Neutrophil (primary cell): ENCODE measurements around the gene ATOSB.

Experiments used
- H3K27ac ChIP-seq: fragments of 200-600 bp; sonication (generic); 2 replicates; pipeline ENCODE4 v1.5.1; 2016; ENCODE audit warnings: mild to moderate bottlenecking, moderate library complexity
- H3K27me3 ChIP-seq: fragments of 200-600 bp; sonication (generic); 2 replicates; pipeline ENCODE4 v1.6.0; 2016; ENCODE audit warnings: mild to moderate bottlenecking
- H3K36me3 ChIP-seq: fragments of 200-600 bp; sonication (generic); 2 replicates; pipeline ENCODE4 v1.5.1; 2017
- H3K4me1 ChIP-seq, 2 experiments: fragments of 200-600 bp in 1 of 2; sonication (generic) in 1 of 2; 1 replicate in 1 of 2; 2 replicates in 1 of 2; pipeline versions ENCODE4 v1.5.1 to v1.6.1; 2013 to 2016; ENCODE audit warnings: low read depth in 1 of 2, low read length in 1 of 2, mild to moderate bottlenecking in 1 of 2, moderate library complexity in 1 of 2; ENCODE audit not compliant: control insufficient read depth in 1 of 2, insufficient read depth in 1 of 2
- H3K4me3 ChIP-seq, 2 experiments: fragments of 200-600 bp in 1 of 2; sonication (generic) in 1 of 2; 1 replicate in 1 of 2; 2 replicates in 1 of 2; pipeline ENCODE4 v1.5.1; 2013 to 2016; ENCODE audit warnings: low read depth in 1 of 2, low read length in 1 of 2, mild to moderate bottlenecking in 1 of 2, moderate library complexity in 1 of 2
- H3K9me3 ChIP-seq: fragments of 200-600 bp; sonication (generic); 2 replicates; pipeline ENCODE4 v1.5.1; 2016
- TF ChIP-seq, protein P1 (sequence below): fragments of 200-600 bp; sonication (generic); IDR thresholded peaks from 2 replicates; pipeline ENCODE4 v1.5.1; 2016; ENCODE audit warnings: antibody characterized with exemption

ATOSB gene

DNA sequence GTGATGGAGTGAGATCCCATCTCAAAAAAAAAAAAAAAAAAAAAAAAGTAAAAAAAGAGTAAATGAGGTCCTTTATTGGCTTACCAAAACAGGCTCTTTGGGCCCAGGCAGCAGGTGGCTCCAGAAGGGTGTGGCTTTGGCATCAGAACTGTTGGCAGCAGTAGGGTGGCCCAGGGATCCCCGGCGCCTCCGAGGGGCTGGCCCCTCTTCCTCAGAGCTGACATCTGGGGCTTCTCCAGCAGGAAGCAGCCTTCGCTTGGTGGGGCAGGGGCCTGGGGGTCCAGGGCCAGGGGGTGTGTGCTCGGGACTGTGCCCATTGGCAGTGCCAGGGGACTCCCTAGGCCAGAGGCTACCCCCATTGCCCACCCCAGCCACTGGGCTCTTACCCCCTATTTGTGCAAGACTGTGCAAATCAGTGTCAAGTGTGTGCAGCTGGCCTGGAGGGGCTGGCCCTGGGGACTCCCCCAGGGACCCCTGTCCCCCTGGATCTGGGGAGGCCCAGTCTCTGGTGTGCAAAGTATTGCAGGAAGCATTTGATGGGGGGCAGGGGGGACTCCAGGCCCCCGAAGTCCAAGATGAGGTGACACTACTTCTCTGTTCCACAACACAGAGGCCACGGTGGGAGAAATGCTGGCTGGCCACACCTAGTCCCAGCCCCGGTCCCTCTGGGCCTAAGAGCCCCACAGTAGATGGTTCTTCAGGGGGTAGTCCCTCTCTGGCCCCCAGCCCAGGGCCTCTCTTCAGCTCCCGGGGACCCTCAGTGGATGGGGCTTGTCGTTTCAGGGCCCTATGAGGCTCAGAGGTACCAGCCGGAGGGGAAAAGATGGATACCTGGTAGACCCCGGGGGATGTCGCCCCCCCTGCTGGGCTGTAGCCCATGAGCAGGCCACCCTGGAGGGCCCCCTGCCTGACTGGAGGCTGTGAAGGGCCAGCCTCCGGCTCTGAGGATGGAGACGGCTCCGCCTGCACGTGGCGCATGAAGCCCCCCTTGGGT lies 8.1 kb downstream of the ATOSB start:
- TF ChIP-seq, protein P1, sequence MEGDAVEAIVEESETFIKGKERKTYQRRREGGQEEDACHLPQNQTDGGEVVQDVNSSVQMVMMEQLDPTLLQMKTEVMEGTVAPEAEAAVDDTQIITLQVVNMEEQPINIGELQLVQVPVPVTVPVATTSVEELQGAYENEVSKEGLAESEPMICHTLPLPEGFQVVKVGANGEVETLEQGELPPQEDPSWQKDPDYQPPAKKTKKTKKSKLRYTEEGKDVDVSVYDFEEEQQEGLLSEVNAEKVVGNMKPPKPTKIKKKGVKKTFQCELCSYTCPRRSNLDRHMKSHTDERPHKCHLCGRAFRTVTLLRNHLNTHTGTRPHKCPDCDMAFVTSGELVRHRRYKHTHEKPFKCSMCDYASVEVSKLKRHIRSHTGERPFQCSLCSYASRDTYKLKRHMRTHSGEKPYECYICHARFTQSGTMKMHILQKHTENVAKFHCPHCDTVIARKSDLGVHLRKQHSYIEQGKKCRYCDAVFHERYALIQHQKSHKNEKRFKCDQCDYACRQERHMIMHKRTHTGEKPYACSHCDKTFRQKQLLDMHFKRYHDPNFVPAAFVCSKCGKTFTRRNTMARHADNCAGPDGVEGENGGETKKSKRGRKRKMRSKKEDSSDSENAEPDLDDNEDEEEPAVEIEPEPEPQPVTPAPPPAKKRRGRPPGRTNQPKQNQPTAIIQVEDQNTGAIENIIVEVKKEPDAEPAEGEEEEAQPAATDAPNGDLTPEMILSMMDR = no peak
- H3K9me3 ChIP-seq = no peaks in the 10 kb centered on the region
- H3K36me3 ChIP-seq = peaks cover 65% of the 10 kb centered on the region
- H3K27me3 ChIP-seq = no peaks in the 10 kb centered on the region
- H3K27ac ChIP-seq = no peak overlapping the region
- H3K4me1 ChIP-seq = peaks cover 54 to 57% of the 10 kb centered on the region in 2 experiments
- no peak overlapping the region for H3K4me3 ChIP-seq

DNA sequence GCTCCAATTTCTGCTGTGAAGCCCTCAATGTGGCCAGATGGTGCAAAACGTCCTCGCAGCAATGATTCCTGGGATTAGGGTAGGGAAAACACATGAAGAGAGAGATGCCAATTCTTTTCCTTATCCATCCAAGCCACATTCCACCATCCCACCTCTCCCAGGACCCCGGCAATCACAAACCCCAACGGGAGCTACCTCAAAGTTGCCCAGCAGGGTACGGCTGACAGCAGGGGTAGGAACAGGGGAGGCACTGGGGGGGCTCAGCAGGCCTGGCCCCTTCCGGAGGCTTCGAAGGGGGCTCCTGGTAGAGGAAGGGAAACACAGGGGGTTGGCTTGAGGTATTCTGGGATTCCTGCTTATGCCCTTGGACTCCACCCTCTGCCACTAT lies 9.3 kb downstream of the ATOSB start:
- peaks cover 65% of the 10 kb centered on the region for H3K36me3 ChIP-seq
- H3K4me1 ChIP-seq = peaks cover 49 to 54% of the 10 kb centered on the region in 2 experiments
- TF ChIP-seq, protein P1 = no peak
- H3K27me3 ChIP-seq = no peaks in the 10 kb centered on the region
- H3K9me3 ChIP-seq = no peaks in the 10 kb centered on the region
- no peak overlapping the region for H3K4me3 ChIP-seq
- peak overlapping the region; percentile 8 for H3K27ac ChIP-seq

DNA sequence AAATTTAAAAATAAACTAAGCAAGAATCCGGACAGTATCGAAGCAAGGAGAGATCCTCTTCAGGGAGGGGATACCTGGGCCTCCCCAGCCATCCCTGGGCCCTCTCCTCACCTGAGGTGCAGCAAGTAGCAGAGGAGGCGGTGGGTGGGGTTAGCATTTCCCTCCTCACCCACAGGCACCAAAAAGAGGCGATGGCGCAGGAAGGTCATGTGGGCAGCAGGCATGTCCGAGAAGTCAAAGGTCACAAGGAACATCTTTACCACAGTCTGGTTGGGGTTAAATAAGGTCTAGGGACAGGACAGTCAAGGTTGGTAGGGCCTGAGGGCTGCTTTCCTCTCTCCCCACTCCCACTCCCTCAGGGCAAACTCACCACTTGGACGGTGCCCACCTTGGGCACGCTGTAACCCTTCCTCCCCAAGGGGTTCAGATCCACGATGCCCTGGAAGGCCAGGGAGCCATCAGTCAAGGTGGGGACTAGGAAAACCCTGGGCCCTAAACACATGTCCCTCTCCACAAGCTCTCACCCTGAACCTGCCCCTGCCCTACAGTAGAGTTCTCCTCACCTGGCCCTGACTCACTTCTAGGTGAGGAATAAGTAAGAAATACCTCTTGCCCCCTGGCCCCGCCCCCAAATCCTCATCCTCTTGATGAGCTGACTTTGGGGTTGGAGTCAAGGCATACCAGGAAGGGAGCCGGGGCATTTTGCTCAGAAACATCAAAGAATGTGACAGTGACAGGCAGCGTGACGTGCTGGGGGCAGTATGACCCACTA lies 9.9 kb downstream of the ATOSB start:
- Histone ChIP-seq H3K27me3 (no peaks in the 10 kb centered on the region), H3K27ac (peak overlapping the region; percentile 8), H3K9me3 (no peaks in the 10 kb centered on the region), H3K36me3 (peaks cover 65% of the 10 kb centered on the region), H3K4me1 (peaks cover 44 to 50% of the 10 kb centered on the region in 2 experiments), H3K4me3 (no peak overlapping the region)
- TF ChIP-seq, protein P1 = no peak

DNA sequence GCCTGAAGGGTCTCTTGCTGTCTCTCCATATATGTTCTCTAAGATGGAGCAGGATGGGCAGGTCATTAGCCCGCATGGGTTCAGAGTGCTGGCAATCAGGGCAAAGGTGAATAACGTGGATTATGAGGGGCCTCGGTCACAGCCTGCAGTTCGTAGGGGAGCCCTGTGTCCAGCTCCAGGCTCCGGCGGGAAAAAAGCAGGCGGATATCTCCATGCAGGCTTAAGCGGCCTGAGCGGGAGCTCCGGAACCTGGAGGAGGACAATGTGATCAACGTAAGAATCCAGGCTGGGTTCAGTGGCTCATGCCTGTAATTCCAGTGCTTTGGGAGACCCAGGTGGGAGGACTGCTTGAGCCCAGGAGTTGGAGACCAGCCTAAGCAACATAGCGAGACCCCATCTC lies 10.5 kb downstream of the ATOSB start:
- Histone ChIP-seq H3K9me3 (no peaks in the 10 kb centered on the region), H3K36me3 (peaks cover 71% of the 10 kb centered on the region), H3K27ac (no peak overlapping the region), H3K27me3 (no peaks in the 10 kb centered on the region), H3K4me3 (no peak overlapping the region), H3K4me1 (peaks cover 38 to 44% of the 10 kb centered on the region in 2 experiments)
- TF ChIP-seq, protein P1 = no peak

DNA sequence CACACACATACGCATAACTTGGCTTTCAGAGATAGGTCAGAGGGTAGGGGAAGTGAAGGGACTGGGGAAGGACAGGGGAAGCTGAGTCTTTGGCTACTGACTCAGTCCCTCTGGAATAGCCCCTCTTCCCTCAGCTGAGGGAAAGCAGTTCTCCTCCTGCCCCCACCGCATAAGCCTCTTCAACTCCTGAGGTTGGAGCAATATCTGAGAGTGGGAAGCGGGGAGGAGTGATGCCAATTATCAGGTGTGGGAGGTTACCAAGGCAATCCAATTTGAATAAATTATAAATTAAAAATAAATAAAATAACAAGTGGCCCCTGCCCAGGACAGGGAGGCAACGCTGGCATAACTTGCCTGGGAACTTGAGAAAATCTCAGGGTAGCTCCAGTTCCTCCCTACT lies 11.1 kb downstream of the ATOSB start:
- Histone ChIP-seq H3K27ac (peak overlapping the region; percentile 86), H3K27me3 (no peaks in the 10 kb centered on the region), H3K4me3 (no peak overlapping the region), H3K4me1 (peaks cover 32 to 38% of the 10 kb centered on the region in 2 experiments), H3K36me3 (peaks cover 72% of the 10 kb centered on the region), H3K9me3 (no peaks in the 10 kb centered on the region)
- TF ChIP-seq, protein P1 = no peak
